Testis (tissue), 2 donors: ENCODE measurements around the gene SCAPER.

ENCODE experiments used
- POLR2A ChIP-seq: fragments of 450-650 bp; IDR thresholded peaks from one replicate; pipeline ENCODE4 v1.6.1; 2017; ENCODE audit warnings: antibody characterized with exemption, mild to moderate bottlenecking, moderate library complexity
- TF ChIP-seq, protein P1 (sequence below), 3 experiments: fragments of 450-650 bp in 2 of 3; fragments of 200-600 bp in 1 of 3; sonication (generic) in 1 of 3; IDR thresholded peaks; one replicate each; pipeline ENCODE4 v1.5.1; 2016 to 2019; ENCODE audit warnings: antibody characterized with exemption in 3 of 3, mild to moderate bottlenecking in 2 of 3, moderate library complexity in 1 of 3

DNA sequence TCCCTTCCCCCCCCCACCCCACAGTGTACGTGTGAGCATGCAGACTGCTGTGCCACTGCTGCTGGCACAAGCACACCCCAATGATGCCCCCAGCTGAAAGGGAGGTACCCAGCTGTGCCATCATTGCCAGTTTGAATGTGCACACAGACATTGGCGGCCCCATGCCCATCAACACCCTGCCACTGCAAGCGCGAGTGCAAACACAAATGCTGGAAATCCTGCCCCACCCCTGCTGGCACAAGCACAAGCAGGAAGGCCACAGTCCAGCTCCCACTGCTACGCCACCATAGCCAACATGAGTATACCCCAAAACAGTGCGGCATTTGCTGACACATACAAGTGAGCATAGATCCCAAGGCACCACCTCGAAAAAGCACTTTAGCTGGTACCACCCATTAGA lies 222.9 kb downstream of the SCAPER start:
- no peak for TF ChIP-seq POLR2A
- TF ChIP-seq, protein P1, sequence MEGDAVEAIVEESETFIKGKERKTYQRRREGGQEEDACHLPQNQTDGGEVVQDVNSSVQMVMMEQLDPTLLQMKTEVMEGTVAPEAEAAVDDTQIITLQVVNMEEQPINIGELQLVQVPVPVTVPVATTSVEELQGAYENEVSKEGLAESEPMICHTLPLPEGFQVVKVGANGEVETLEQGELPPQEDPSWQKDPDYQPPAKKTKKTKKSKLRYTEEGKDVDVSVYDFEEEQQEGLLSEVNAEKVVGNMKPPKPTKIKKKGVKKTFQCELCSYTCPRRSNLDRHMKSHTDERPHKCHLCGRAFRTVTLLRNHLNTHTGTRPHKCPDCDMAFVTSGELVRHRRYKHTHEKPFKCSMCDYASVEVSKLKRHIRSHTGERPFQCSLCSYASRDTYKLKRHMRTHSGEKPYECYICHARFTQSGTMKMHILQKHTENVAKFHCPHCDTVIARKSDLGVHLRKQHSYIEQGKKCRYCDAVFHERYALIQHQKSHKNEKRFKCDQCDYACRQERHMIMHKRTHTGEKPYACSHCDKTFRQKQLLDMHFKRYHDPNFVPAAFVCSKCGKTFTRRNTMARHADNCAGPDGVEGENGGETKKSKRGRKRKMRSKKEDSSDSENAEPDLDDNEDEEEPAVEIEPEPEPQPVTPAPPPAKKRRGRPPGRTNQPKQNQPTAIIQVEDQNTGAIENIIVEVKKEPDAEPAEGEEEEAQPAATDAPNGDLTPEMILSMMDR (IDR thresholded peaks at IDR 0.05) = no peak
